ENCODE measurements around the gene MSI2. TPM values are rescaled to one million over a fixed set of nuclear protein-coding genes. Genes with fewer than 3 reads are reported as not detected.
A peak's percentile ranks its signal among the peaks of the same experiment; 100 is the strongest.

MSI2 gene
- total and polyA plus RNA-seq, 5 experiments from 2014 or later: 2.5 to 136 (median 4.9) TPM

- Mint-ChIP-seq H3K27me3 (no peaks in the 10 kb centered on the region), H3K4me1 (peaks cover 48 to 61% (median 53%) of the 10 kb centered on the region in 4 donors), H3K9me3 (no peaks in the 10 kb centered on the region), H3K4me3 (no peak overlapping the region), H3K27ac (peak overlapping the region in 4 of 10 donors; percentile 11 to 63 (median 34)), H3K36me3 (peaks cover 0 to 13% (median 3%) of the 10 kb centered on the region in 3 donors)
- POLR2A ChIA-PET: interaction anchor here (0.6 kb wide), 1 partner anchor 10 kb away, joined by 4 read pairs; no protein-coding TSS in a partner anchor
- DNase-seq: no peak
- ATAC-seq: no peak
These were observed 153.8 kb downstream of the MSI2 start for GRCh38 chr17:57410169-57410568.

GRCh38 chr17:57412520-57413096, 156.3 kb downstream of the MSI2 start:
- Mint-ChIP-seq H3K4me3 (no peak overlapping the region), H3K36me3 (peaks cover 0 to 15% (median 6%) of the 10 kb centered on the region in 3 donors), H3K4me1 (peaks cover 31 to 56% (median 48%) of the 10 kb centered on the region in 4 donors), H3K9me3 (peaks cover 0 to 3% (median 0%) of the 10 kb centered on the region in 9 donors), H3K27ac (peak overlapping the region in 1 of 10 donors; percentile 57), H3K27me3 (no peaks in the 10 kb centered on the region)
- no peak for ATAC-seq
- DNase-seq: no peak
- POLR2A ChIA-PET: no interaction called here

- Mint-ChIP-seq H3K4me1 (peaks cover 17 to 49% (median 40%) of the 10 kb centered on the region in 4 donors), H3K27ac (peak overlapping the region in 3 of 10 donors; percentile 14 to 37 (median 33)), H3K4me3 (no peak overlapping the region), H3K27me3 (no peaks in the 10 kb centered on the region), H3K36me3 (peaks cover 0 to 17% (median 6%) of the 10 kb centered on the region in 3 donors), H3K9me3 (peaks cover 0 to 3% (median 0%) of the 10 kb centered on the region in 9 donors)
- POLR2A ChIA-PET: interaction anchor here (0.6 kb wide), 1 partner anchor 1213 kb away, joined by 3 read pairs; no protein-coding TSS in a partner anchor
- DNase-seq: no peak
- no peak for ATAC-seq
These were observed 157.7 kb downstream of the MSI2 start for GRCh38 chr17:57413848-57414651.

- POLR2A ChIA-PET: no interaction called here
- Mint-ChIP-seq H3K4me3 (no peak overlapping the region), H3K9me3 (peaks cover 0 to 3% (median 0%) of the 10 kb centered on the region in 9 donors), H3K27me3 (no peaks in the 10 kb centered on the region), H3K36me3 (peaks cover 0 to 17% (median 12%) of the 10 kb centered on the region in 3 donors), H3K27ac (peak overlapping the region in 2 of 10 donors; percentile 20 to 26), H3K4me1 (peaks cover 4 to 41% (median 31%) of the 10 kb centered on the region in 4 donors)
- DNase-seq (no peak), ATAC-seq (no peak)
These were observed 159.5 kb downstream of the MSI2 start for GRCh38 chr17:57415751-57416207.

- no peaks in the 10 kb centered on the region for H3K27me3 Mint-ChIP-seq
- ATAC-seq (no peak), DNase-seq (no peak)
- peaks cover 0 to 3% (median 0%) of the 10 kb centered on the region in 9 donors for H3K9me3 Mint-ChIP-seq
- POLR2A ChIA-PET: no interaction called here
- peak overlapping the region in 1 of 10 donors; percentile 2 for H3K27ac Mint-ChIP-seq
- H3K4me1 Mint-ChIP-seq: peaks cover 4 to 42% (median 32%) of the 10 kb centered on the region in 4 donors
- peaks cover 0 to 17% (median 13%) of the 10 kb centered on the region in 3 donors for H3K36me3 Mint-ChIP-seq
- no peak overlapping the region for H3K4me3 Mint-ChIP-seq
These were observed 160.0 kb downstream of the MSI2 start for GRCh38 chr17:57416369-57416768.

GRCh38 chr17:57417956-57418355, 161.6 kb downstream of the MSI2 start:
- peaks cover 14 to 45% (median 33%) of the 10 kb centered on the region in 4 donors for H3K4me1 Mint-ChIP-seq
- H3K36me3 Mint-ChIP-seq: peaks cover 0 to 17% (median 13%) of the 10 kb centered on the region in 3 donors
- POLR2A ChIA-PET: no interaction called here
- peaks cover 0 to 3% (median 0%) of the 10 kb centered on the region in 9 donors for H3K9me3 Mint-ChIP-seq
- H3K27me3 Mint-ChIP-seq: no peaks in the 10 kb centered on the region
- peak overlapping the region in 1 of 10 donors; percentile 22 for H3K27ac Mint-ChIP-seq
- no peak overlapping the region for H3K4me3 Mint-ChIP-seq
- DNase-seq (no peak), ATAC-seq (no peak)

- H3K27ac Mint-ChIP-seq: peak overlapping the region in 2 of 10 donors; percentile 13 to 22
- H3K4me3 Mint-ChIP-seq: no peak overlapping the region
- ATAC-seq: no peak
- no peak for DNase-seq
- peaks cover 21 to 49% (median 37%) of the 10 kb centered on the region in 4 donors for H3K4me1 Mint-ChIP-seq
- peaks cover 0 to 19% (median 13%) of the 10 kb centered on the region in 3 donors for H3K36me3 Mint-ChIP-seq
- no peaks in the 10 kb centered on the region for H3K27me3 Mint-ChIP-seq
- POLR2A ChIA-PET: interaction anchor here (0.6 to 1.1 kb wide), 2 partner anchors 8 to 157 kb away, joined by 3 to 4 read pairs; no protein-coding TSS in a partner anchor
- H3K9me3 Mint-ChIP-seq: peaks cover 0 to 3% (median 0%) of the 10 kb centered on the region in 9 donors
These were observed 162.3 kb downstream of the MSI2 start for GRCh38 chr17:57418463-57419246.

GRCh38 chr17:57419940-57420550, 163.7 kb downstream of the MSI2 start:
- H3K27ac Mint-ChIP-seq: peak overlapping the region in 1 of 10 donors; percentile 4
- DNase-seq (no peak), ATAC-seq (no peak)
- no peaks in the 10 kb centered on the region for H3K27me3 Mint-ChIP-seq
- POLR2A ChIA-PET: no interaction called here
- H3K4me1 Mint-ChIP-seq: peaks cover 23 to 61% (median 42%) of the 10 kb centered on the region in 4 donors
- H3K9me3 Mint-ChIP-seq: peaks cover 0 to 3% (median 0%) of the 10 kb centered on the region in 9 donors
- no peak overlapping the region for H3K4me3 Mint-ChIP-seq
- H3K36me3 Mint-ChIP-seq: peaks cover 0 to 14% (median 9%) of the 10 kb centered on the region in 3 donors

- H3K9me3 Mint-ChIP-seq: peaks cover 0 to 3% (median 0%) of the 10 kb centered on the region in 9 donors
- peaks cover 18 to 55% (median 44%) of the 10 kb centered on the region in 4 donors for H3K4me1 Mint-ChIP-seq
- H3K27me3 Mint-ChIP-seq: no peaks in the 10 kb centered on the region
- ATAC-seq: no peak
- H3K36me3 Mint-ChIP-seq: peaks cover 0 to 11% (median 9%) of the 10 kb centered on the region in 3 donors
- DNase-seq: no peak
- POLR2A ChIA-PET: no interaction called here
- H3K4me3 Mint-ChIP-seq: no peak overlapping the region
- peak overlapping the region in 2 of 10 donors; percentile 22 to 37 for H3K27ac Mint-ChIP-seq
These were observed 164.7 kb downstream of the MSI2 start for GRCh38 chr17:57420734-57421717.

GRCh38 chr17:57422574-57423164, 166.3 kb downstream of the MSI2 start:
- POLR2A ChIA-PET: no interaction called here
- no peak for DNase-seq
- ATAC-seq: no peak
- H3K27ac Mint-ChIP-seq: no peak overlapping the region
- no peaks in the 10 kb centered on the region for H3K27me3 Mint-ChIP-seq
- no peak overlapping the region for H3K4me3 Mint-ChIP-seq
- peaks cover 0 to 6% (median 6%) of the 10 kb centered on the region in 3 donors for H3K36me3 Mint-ChIP-seq
- H3K4me1 Mint-ChIP-seq: peaks cover 12 to 46% (median 40%) of the 10 kb centered on the region in 4 donors
- H3K9me3 Mint-ChIP-seq: no peaks in the 10 kb centered on the region

- ATAC-seq (no peak), DNase-seq (no peak)
- H3K4me3 Mint-ChIP-seq: no peak overlapping the region
- no peaks in the 10 kb centered on the region for H3K27me3 Mint-ChIP-seq
- no peaks in the 10 kb centered on the region for H3K9me3 Mint-ChIP-seq
- H3K27ac Mint-ChIP-seq: peak overlapping the region in 4 of 10 donors; percentile 9 to 51 (median 30)
- POLR2A ChIA-PET: no interaction called here
- peaks cover 12 to 45% (median 37%) of the 10 kb centered on the region in 4 donors for H3K4me1 Mint-ChIP-seq
- peaks cover 0 to 6% (median 4%) of the 10 kb centered on the region in 3 donors for H3K36me3 Mint-ChIP-seq
These were observed 167.2 kb downstream of the MSI2 start for GRCh38 chr17:57423541-57423940.
